Measurements from ENCODE around the gene ATP6V1B1.

Gene ATP6V1B1

GRCh38 chr2:70935468-70936164 lies at the start of gene ATP6V1B1:
TSS of gene ATP6V1B1 (plus strand) at chr2:70935900. CDS start at chr2:70935955, 55 bp downstream.
- no peak for DNase-seq (ENCODE audit: low read depth in 2 of 2, low spot score in 1 of 2)

- DNase-seq (ENCODE audit: low read depth in 2 of 2, low spot score in 1 of 2) = no peak
These were observed 49.1 kb upstream of the ATP6V1B1 start for GRCh38 chr2:70886541-70886987.

- no peak for DNase-seq (ENCODE audit: low read depth in 2 of 2, low spot score in 1 of 2)
These were observed 48.5 kb upstream of the ATP6V1B1 start for GRCh38 chr2:70887208-70887549.

GRCh38 chr2:70887550-70888246 lies 48.0 kb upstream of the ATP6V1B1 start:
- no peak for DNase-seq (ENCODE audit: low read depth in 2 of 2, low spot score in 1 of 2)

DNA sequence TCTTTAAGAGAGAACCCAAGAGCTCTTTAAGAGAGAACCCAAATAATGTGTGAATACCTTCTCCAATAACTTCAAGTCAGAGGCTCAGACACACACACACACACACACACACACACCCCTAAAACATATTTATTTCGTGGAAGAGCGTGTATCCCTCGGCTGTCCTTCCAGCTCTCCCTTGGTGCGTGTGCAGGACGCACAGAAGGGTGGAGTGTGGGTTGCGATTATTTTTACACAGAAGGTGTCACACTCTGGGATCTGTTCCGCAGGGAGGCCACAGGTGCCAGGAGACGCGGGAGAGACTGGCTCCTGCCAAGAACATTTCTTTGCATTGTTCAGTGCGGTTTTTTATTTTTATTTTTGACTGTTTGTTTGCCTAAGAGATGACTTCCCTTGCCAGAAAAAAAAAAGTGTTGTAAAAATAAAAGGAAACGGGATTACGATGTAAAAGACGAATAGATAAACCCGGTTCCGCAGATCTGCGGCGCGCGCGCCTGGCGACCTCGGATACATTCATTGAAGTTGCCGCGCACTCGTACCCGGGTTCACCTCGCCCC lies 47.3 kb upstream of the ATP6V1B1 start:
- DNase-seq (ENCODE audit: low read depth in 2 of 2, low spot score in 1 of 2) = no peak

DNA sequence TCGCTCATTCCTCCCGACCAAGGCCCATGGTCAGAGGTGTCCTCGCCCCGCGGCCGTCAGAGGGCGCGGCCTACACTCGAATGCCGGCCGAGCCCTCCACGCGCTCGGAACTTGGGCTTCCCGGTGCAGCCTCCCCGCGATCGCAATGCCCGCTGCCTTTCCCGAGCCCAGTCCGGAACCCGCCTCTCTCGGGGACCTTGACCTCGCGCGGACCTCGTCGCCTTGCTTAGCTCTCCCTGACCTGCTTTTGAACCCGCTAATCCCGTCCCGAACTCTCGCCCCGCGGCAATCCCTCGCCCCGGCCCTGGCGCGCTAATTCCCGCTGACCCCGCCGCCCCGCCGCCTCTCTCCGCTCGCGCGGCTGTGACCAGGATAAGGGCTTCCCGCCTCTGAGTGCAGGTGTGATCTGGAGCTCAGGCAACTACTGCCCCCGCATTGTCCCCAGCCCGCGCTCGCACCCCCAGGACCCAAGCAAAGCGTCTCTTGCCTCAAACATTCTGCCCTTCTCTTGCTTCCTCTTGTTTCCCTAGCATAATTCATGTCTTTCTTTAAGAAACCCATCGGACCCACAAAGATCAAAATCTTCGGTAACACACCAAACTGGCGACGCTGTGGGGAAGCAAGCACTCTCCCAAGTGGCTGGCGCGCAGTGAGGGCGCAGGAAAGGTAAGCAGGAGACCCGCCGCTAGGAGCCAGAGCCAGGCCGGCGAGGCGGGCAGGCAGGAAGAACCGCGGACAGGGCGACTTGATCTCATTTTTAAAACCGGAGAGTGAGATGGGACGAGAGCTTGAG lies 46.6 kb upstream of the ATP6V1B1 start:
- no peak for DNase-seq (ENCODE audit: low read depth in 2 of 2, low spot score in 1 of 2)

DNA sequence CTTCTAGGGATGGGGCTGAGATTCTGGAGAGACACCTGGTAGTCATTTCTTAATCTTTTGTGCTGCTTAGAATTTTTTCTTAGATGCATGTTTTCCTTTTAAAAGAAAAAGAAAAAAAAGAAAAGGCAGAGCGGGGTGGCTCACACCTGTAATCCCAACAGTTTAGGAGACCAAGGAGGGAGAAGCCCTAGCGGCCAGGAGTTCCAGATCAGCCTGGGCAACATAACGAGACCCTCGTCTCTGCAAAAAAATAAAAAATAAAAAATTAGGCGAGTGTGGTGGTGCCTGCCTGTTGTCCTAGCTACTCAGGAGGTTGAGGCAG lies 46.0 kb upstream of the ATP6V1B1 start:
- DNase-seq (ENCODE audit: low read depth in 2 of 2, low spot score in 1 of 2) = no peak

DNA sequence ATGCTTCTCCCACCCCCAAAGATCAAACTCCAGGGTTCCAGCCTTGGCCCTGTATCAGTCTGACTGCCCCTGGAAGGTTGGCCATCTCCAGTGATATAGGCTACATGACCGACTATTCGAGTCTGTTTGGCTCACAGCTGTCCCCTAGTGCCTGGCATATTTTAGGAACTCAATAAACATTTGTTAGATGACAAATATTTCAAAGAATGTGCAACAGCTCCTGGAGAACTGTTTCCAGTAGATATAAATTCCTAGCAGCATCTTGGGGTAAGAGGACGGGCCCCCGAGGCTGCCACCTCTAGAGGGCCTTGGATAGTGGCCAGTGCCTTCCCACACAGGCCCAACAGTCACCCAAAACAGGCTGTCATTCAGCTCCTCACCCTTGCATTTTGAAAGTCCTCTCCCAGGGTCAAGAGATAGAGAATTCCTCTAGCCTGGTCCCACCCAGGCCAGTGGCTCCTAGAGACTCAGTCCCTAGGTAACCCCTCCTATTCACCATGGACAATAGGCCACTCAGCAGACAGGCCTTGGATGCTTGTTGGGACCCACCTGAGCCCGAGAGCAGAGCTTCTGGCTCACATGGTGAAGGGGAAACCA lies 45.1 kb upstream of the ATP6V1B1 start:
- DNase-seq (ENCODE audit: low read depth in 2 of 2, low spot score in 1 of 2) = no peak

GRCh38 chr2:70891572-70892357 lies 43.9 kb upstream of the ATP6V1B1 start:
- no peak for DNase-seq (ENCODE audit: low read depth in 2 of 2, low spot score in 1 of 2)

GRCh38 chr2:70892750-70893149 lies 43.0 kb upstream of the ATP6V1B1 start:
- no peak for DNase-seq (ENCODE audit: low read depth in 2 of 2, low spot score in 1 of 2)

DNA sequence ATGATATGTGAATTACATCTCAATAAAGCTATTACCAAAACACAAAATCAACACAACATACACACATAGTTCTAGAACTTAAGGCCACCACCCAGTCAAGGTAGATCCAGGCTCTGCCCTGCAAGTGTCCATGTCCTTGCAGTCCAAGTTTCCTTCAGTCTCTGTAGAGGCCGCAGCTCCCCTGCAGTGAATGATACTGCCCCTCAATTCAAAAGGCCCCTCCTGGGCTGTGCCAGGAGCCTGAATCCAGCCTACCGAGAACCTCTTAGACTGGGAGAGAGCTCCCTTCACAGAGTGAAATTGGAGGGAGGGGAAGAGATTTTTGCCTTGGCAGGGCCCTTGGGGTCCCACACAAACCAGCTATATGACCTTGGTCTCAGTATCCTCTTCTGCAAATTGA lies 42.5 kb upstream of the ATP6V1B1 start:
- DNase-seq (ENCODE audit: low read depth in 2 of 2, low spot score in 1 of 2) = no peak

DNA sequence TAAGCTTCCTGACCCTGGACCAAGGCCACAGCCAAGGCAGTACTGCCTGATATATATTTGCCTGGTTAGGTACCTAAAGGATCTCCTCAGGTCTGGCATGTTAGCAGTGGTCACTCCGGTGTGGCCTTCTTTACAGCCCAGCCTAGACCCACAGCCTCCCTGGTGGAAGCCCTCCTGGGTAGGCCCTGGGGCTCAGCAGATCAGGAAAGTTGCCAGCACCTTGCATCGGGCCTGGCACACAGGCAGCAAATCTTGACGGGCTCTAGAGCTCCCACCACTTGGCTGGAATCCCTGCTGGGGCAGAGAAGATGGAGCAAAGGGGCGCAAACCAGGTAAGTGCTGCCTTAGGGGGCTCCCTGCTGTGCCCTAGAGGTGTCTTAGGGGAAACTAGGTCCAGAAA lies 40.9 kb upstream of the ATP6V1B1 start:
- no peak for DNase-seq (ENCODE audit: low read depth in 2 of 2, low spot score in 1 of 2)

DNA sequence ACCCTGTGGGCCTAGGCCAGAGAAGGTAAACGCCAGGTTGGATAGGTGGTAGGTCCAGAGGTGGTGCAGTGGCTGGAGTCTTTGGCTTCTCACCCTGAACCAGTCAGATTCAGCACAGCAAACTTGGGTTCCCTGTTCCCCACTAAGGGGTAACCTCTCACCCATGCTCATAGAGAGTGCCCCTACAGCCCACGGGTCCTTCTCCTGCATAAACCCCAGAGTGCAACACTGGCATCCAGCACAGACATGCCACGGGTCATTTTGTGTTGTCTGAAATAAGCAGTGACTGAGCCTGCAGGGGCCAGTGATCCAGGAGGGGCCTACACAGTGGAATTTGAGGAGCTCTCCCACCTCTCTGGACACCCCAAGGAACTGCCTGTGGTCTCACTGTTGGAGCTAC lies 40.5 kb upstream of the ATP6V1B1 start:
- DNase-seq (ENCODE audit: low read depth in 2 of 2, low spot score in 1 of 2) = no peak

DNA sequence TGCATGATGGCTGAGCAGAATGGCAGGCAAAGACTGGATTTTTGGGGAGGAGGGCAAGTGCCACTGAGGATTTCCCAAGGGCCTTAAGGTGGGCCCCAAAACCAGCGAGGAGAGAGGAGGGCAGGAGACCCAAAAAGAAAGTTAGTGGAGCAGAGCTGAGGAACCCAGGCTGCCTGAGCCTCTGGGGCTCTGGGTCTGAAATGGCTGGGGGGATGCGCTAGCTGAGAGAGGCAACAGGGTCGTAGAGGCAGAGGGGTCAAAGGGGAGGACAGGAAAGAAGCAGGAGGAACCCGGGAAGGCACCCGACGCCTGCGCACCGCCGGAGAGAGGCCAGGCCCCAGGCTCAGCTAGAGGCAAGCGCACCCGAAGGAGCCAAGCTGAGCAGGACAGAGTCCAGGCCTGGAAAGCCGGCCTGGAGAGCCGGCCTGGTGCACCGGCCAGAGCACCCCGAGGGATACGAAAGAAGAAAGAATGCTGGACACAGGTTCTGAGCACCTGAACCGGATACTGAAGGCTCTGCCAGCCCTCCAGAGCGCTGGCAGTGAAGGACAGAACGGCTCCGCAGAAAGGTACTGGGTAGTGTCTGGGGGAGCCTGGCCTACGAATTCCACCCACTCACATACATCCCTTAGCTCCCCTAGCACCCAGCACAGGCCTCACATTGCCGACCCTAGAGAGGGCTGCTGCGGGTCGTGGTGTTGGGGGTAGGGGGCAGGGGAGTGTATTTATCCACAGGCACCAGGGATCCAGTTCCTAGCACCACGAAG lies 39.5 kb upstream of the ATP6V1B1 start:
- no peak for DNase-seq (ENCODE audit: low read depth in 2 of 2, low spot score in 1 of 2)

- DNase-seq (ENCODE audit: low read depth in 2 of 2, low spot score in 1 of 2) = no peak
These were observed 38.9 kb upstream of the ATP6V1B1 start for GRCh38 chr2:70896765-70897202.

DNA sequence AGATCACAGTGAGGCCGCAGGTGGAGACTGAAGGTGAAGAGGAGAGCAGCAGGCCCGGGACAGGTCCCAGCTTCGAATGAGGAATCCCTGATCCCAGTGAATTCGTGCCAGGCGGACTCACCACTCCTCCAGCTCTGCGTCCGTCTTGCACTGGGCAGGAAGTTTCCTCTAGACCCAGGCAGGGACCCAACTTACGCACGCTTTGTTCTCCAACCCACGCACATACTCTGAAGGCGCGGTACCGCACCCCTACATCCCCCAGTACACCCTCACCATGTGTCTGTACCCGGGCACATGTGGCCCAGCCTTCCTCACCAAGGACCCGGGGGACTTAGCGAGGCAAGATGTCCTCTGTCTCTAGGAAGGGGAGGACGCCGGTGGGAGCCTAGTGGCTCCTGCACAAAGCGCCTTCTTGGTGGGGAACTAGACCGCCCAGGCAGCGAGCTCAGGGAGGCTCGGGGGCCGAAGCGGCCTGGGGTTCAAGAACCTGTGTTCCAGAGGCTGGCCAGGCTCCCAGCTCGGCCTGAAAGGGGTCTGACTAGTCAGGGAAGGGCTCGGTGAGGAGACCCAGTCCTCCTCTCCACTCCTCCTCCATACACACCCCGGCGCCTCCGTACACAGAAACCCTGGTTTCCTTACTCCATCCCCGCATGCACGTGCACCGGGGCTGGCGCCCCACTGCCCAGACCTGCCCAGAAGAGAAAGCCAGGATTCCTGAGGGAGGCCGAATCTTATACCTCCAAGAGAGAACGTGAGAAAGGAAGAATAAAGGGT lies 38.3 kb upstream of the ATP6V1B1 start:
- no peak for DNase-seq (ENCODE audit: low read depth in 2 of 2, low spot score in 1 of 2)

DNA sequence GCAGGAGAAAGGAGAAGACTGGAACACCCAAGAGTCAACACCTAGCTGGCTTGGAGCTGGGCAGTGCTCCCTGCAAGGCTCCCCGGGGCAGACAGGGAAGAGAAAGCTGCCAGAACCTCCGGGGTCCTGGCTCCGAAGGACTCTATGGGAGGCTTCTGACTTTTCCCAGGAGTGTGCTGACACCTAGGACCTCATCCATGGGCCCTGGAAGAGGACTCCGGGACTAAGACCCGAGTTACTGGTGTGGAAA lies 37.8 kb upstream of the ATP6V1B1 start:
- DNase-seq (ENCODE audit: low read depth in 2 of 2, low spot score in 1 of 2) = no peak

GRCh38 chr2:70898363-70899240 lies 37.1 kb upstream of the ATP6V1B1 start:
- DNase-seq (ENCODE audit: low read depth in 2 of 2, low spot score in 1 of 2) = no peak
